Measurements from ENCODE around the gene EPN1.

EPN1 gene

DNA sequence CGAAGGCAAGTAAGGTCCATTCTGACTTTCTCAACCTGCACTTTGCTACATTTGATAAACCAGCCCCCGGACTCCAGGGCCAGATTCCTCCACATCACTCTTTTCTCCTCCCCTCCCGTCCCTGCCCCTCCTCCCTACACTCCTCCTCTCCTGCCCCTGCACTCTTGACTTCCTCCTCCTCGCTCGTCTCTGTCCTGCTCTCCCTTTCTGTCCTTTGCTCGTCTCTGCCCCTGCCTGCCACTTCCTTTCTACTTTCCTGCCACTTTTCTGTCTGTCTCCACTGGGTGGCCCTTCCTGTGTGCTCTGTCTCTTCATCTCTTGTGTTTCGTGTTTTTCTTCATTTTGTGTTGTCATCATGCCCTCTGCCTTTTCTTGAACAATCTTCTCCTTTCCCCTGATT lies 13.2 kb upstream of the EPN1 start:
- no peak overlapping the region for H3K27ac ChIP-seq
- no peak overlapping the region for H3K4me3 ChIP-seq
- H3K36me3 ChIP-seq (ENCODE audit: insufficient read depth, low read length) = peaks cover 84% of the 10 kb centered on the region
- H3K9ac ChIP-seq (ENCODE audit: insufficient read length) = no peak overlapping the region
- TF ChIP-seq POLR2AphosphoS5 (IDR thresholded peaks at IDR 0.05; ENCODE audit: borderline replicate concordance, low read depth, low read length) = no peak
- TF ChIP-seq EZH2 (IDR thresholded peaks at IDR 0.05) = no peak
- TF ChIP-seq FOXP2 (optimal IDR thresholded peaks at IDR 0.05; ENCODE audit: control extremely low read depth, extremely low read length, insufficient read depth) = no peak
- DNase-seq (ENCODE audit: low read depth, low spot score) = no peak
- no peaks in the 10 kb centered on the region for H3K9me3 ChIP-seq (ENCODE audit: low read depth, low read length)

DNA sequence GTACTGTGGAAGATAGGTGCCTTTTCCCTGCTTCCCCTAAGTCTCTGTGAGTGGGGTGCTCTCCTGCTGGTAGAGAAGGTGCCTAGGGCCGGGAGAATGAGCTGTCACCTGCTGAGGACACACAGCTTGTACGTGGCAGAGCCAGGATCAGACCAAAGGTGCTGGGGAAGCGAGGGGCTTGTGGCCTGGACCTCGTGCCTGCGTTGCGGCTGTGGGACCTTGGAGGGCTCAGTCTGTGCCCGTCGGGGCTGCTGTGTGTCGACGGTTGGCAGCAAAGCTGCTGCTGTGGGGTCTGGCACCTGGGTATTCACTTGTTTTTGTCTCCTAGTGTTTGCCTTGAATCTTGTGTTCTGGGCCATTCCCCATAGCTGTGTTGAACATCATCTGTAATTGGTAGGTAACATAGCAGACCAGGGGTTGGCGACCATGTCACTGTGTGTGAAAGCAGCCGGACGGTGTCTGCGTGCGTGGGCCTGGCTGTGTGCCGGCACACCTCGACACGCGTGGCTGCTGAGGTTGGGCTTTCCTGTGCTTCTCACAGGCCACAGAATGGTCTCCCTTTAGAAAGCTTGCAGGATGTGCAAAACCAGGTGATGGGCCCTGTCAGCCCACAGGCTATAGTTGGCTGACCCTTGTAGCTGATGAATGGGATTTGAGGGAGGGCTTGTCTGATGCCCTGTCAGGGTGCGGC lies 11.0 kb upstream of the EPN1 start:
- no peak overlapping the region for H3K27ac ChIP-seq
- no peak for DNase-seq (ENCODE audit: low read depth, low spot score)
- H3K4me3 ChIP-seq = no peak overlapping the region
- H3K9me3 ChIP-seq (ENCODE audit: low read depth, low read length) = no peaks in the 10 kb centered on the region
- peaks cover 93% of the 10 kb centered on the region for H3K36me3 ChIP-seq (ENCODE audit: insufficient read depth, low read length)
- TF ChIP-seq POLR2AphosphoS5 (IDR thresholded peaks at IDR 0.05; ENCODE audit: borderline replicate concordance, low read depth, low read length) = peak; percentile 20; the same call in 1 of the 2 replicates
- TF ChIP-seq FOXP2 (optimal IDR thresholded peaks at IDR 0.05; ENCODE audit: control extremely low read depth, extremely low read length, insufficient read depth) = no peak
- H3K9ac ChIP-seq (ENCODE audit: insufficient read length) = no peak overlapping the region

DNA sequence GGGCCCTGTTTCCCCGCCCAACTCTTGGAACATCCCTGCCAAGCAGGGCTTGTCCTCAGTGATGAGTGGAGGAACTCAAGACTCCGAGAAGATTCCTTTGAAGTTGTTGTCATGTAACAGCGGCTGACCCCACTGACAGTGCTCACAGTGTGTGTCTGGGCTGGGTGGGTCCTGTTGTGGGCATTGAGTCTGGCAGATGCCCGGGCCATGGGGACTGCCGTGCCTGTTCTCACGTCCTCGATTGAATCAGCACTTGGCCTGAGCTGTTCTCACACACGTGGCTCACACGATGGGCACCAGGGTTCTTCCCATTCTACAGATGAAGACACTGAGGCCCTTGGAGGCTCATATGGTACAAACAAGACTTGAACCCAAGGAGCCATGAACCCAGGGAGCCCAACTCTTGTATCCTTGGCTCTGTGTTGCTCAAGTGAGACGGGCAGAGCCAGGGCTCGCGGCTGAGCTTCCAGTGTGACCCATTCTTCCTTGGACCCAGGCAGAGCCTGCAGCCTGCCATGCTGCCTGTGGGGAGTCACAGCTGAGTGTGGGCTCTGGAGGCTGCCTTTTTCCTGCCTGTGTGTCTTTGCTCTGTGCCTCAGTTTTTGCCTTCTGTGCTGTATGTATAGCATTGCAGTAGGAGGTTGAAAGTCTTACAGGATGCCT lies 8.6 kb upstream of the EPN1 start:
- H3K9ac ChIP-seq (ENCODE audit: insufficient read length) = no peak overlapping the region
- no peaks in the 10 kb centered on the region for H3K9me3 ChIP-seq (ENCODE audit: low read depth, low read length)
- no peak overlapping the region for H3K27ac ChIP-seq
- no peak for DNase-seq (ENCODE audit: low read depth, low spot score)
- peaks cover 88% of the 10 kb centered on the region for H3K36me3 ChIP-seq (ENCODE audit: insufficient read depth, low read length)
- TF ChIP-seq POLR2AphosphoS5 (IDR thresholded peaks at IDR 0.05; ENCODE audit: borderline replicate concordance, low read depth, low read length) (no peak), FOXP2 (optimal IDR thresholded peaks at IDR 0.05; ENCODE audit: control extremely low read depth, extremely low read length, insufficient read depth) (no peak), EZH2 (IDR thresholded peaks at IDR 0.05) (no peak)
- H3K4me3 ChIP-seq = no peak overlapping the region

DNA sequence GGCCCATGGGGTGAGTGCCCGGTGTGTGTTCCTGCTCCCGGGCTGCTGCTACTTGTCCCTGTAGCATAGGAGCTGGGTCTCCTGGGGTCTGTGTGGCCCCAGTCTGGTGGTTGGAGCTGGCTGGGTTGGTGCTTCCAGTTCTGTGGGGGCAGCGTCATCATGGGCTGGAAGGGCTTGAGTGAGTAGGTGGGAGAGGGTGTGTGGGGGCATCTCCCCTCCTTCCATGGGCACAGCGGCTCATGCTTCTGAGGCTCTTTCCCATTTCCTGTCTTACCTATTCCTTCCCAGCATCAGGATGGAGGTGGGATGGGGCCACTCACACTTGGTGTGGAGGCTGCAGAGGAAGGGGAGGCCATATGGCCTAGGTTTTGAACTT lies 8.0 kb upstream of the EPN1 start:
- H3K36me3 ChIP-seq (ENCODE audit: insufficient read depth, low read length) = peaks cover 83% of the 10 kb centered on the region
- no peaks in the 10 kb centered on the region for H3K9me3 ChIP-seq (ENCODE audit: low read depth, low read length)
- H3K27ac ChIP-seq = no peak overlapping the region
- no peak overlapping the region for H3K4me3 ChIP-seq
- TF ChIP-seq POLR2AphosphoS5 (IDR thresholded peaks at IDR 0.05; ENCODE audit: borderline replicate concordance, low read depth, low read length) (no peak), EZH2 (IDR thresholded peaks at IDR 0.05) (no peak), FOXP2 (optimal IDR thresholded peaks at IDR 0.05; ENCODE audit: control extremely low read depth, extremely low read length, insufficient read depth) (no peak)
- DNase-seq (ENCODE audit: low read depth, low spot score) = no peak
- H3K9ac ChIP-seq (ENCODE audit: insufficient read length) = no peak overlapping the region

DNA sequence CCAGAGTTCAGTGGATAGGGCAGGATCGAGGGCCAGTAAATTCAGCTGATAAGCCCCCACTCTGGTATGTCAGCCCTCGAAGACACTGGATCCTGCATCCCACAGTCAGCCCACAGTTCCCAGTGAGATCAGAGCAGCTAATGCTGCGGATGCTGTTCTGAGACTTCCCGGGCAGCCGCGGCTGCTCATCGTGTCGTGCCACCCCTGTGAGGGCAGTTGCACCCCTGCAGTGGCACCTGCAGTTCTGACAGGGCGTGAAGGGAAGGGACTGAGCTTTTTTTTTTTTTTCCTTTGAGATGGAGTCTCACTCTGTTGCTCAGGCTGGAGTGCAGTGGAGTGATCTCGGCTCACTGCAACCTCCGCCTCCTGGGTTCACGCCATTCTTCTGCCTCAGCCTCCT lies 7.5 kb upstream of the EPN1 start:
- TF ChIP-seq EZH2 (IDR thresholded peaks at IDR 0.05) (no peak), FOXP2 (optimal IDR thresholded peaks at IDR 0.05; ENCODE audit: control extremely low read depth, extremely low read length, insufficient read depth) (no peak), POLR2AphosphoS5 (IDR thresholded peaks at IDR 0.05; ENCODE audit: borderline replicate concordance, low read depth, low read length) (0 out of 2 replicates have a peak, but pooled peaks have one; percentile 10)
- DNase-seq (ENCODE audit: low read depth, low spot score) = no peak
- Histone ChIP-seq H3K4me3 (no peak overlapping the region), H3K9ac (ENCODE audit: insufficient read length) (no peak overlapping the region), H3K36me3 (ENCODE audit: insufficient read depth, low read length) (peaks cover 81% of the 10 kb centered on the region), H3K27ac (no peak overlapping the region), H3K9me3 (ENCODE audit: low read depth, low read length) (no peaks in the 10 kb centered on the region)

DNA sequence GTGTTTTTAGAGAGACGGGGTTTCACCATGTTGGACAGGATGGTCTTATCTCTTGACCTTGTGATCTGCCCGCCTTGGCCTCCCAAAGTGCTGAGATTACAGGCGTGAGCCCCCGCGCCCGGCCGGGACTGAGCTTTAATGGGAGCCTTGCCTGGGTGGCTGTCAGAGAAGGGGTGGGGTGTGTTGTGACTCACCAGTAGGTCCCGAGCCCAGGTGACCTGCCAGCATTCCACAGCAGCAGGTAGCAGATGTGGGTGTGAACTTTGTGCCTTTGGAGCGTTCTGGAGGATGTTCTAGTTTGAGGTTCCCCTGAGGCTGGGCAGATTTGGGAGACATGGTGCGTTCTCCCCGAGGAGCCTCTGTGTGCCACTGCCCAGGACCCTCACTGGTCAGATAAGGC lies 7.1 kb upstream of the EPN1 start:
- no peak for TF ChIP-seq POLR2AphosphoS5 (IDR thresholded peaks at IDR 0.05; ENCODE audit: borderline replicate concordance, low read depth, low read length)
- TF ChIP-seq EZH2 (IDR thresholded peaks at IDR 0.05) = no peak
- no peak for TF ChIP-seq FOXP2 (optimal IDR thresholded peaks at IDR 0.05; ENCODE audit: control extremely low read depth, extremely low read length, insufficient read depth)
- H3K27ac ChIP-seq = no peak overlapping the region
- no peaks in the 10 kb centered on the region for H3K9me3 ChIP-seq (ENCODE audit: low read depth, low read length)
- no peak for DNase-seq (ENCODE audit: low read depth, low spot score)
- H3K9ac ChIP-seq (ENCODE audit: insufficient read length) = no peak overlapping the region
- H3K4me3 ChIP-seq = no peak overlapping the region
- peaks cover 78% of the 10 kb centered on the region for H3K36me3 ChIP-seq (ENCODE audit: insufficient read depth, low read length)

DNA sequence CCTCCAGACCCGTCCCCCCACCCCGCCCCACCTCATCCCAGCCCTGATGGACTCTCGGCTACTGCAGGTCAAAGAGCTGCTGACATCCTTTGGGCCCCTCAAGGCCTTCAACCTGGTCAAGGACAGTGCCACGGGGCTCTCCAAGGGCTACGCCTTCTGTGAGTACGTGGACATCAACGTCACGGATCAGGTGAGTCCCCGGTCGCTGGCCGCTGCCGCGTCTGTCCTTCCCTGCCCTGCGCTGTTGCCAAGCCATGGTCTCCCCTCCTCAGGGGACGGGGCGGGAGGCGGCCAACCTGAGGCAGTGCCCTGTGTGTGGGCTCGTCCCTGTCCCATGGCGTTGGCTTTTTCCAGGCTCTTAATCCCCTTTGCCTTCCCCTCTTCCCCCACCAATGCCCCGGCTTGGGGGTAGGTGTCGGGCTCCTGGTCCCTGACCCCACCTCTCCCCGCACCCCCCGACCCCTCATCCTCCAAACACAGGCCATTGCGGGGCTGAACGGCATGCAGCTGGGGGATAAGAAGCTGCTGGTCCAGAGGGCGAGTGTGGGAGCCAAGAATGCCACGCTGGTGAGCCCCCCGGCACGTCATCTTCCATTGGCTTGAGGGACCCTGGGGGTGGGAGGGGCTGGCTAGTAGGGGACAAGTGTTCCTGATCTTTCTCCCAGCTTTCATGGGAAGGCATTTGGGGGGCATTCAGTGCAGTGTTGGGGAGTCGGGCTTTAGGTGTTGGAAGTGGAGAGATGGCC lies 6.2 kb upstream of the EPN1 start:
- Histone ChIP-seq H3K36me3 (ENCODE audit: insufficient read depth, low read length) (peaks cover 78% of the 10 kb centered on the region), H3K4me3 (no peak overlapping the region), H3K27ac (no peak overlapping the region), H3K9ac (ENCODE audit: insufficient read length) (no peak overlapping the region), H3K9me3 (ENCODE audit: low read depth, low read length) (no peaks in the 10 kb centered on the region)
- TF ChIP-seq POLR2AphosphoS5 (IDR thresholded peaks at IDR 0.05; ENCODE audit: borderline replicate concordance, low read depth, low read length) (no peak), FOXP2 (optimal IDR thresholded peaks at IDR 0.05; ENCODE audit: control extremely low read depth, extremely low read length, insufficient read depth) (no peak), EZH2 (IDR thresholded peaks at IDR 0.05) (no peak)
- no peak for DNase-seq (ENCODE audit: low read depth, low spot score)
